ENCODE measurements around the gene TRPC3.
A peak's percentile ranks its signal among the peaks of the same experiment; 100 is the strongest.

TRPC3 gene

GRCh38 chr4:121943941-121944340 is 7.9 kb downstream of the TRPC3 start:
- DNase-seq = no peak

GRCh38 chr4:121939690-121940089 is 12.2 kb downstream of the TRPC3 start:
- no peak for DNase-seq

GRCh38 chr4:121938282-121939092 is 13.4 kb downstream of the TRPC3 start:
- peak; percentile 3 for DNase-seq

GRCh38 chr4:121936101-121936500 is 15.8 kb downstream of the TRPC3 start:
- DNase-seq = peak; percentile 21

- no peak for DNase-seq
These were observed 17.2 kb downstream of the TRPC3 start for GRCh38 chr4:121934635-121935034.

- no peak for DNase-seq
These were observed 19.5 kb downstream of the TRPC3 start for GRCh38 chr4:121932212-121932974.

- no peak for DNase-seq
These were observed 21.6 kb downstream of the TRPC3 start for GRCh38 chr4:121930304-121930703.

- no peak for DNase-seq
These were observed 23.9 kb downstream of the TRPC3 start for GRCh38 chr4:121927948-121928347.

GRCh38 chr4:121926490-121926889 is 25.4 kb downstream of the TRPC3 start:
- DNase-seq = peak; percentile 4

- DNase-seq = no peak
These were observed 28.6 kb downstream of the TRPC3 start for GRCh38 chr4:121923306-121923705.

GRCh38 chr4:121913667-121914066 is 38.2 kb downstream of the TRPC3 start:
- peak; percentile 47 for DNase-seq

- DNase-seq = no peak
These were observed 43.5 kb downstream of the TRPC3 start for GRCh38 chr4:121908346-121908745.

GRCh38 chr4:121900132-121900983 is 51.5 kb downstream of the TRPC3 start:
- DNase-seq = peak; percentile 56

- DNase-seq = no peak
These were observed 53.7 kb downstream of the TRPC3 start for GRCh38 chr4:121898150-121898549.

- DNase-seq = no peak
These were observed 63.7 kb downstream of the TRPC3 start for GRCh38 chr4:121888134-121888533.

GRCh38 chr4:121885115-121885514 is 66.7 kb downstream of the TRPC3 start:
- DNase-seq = no peak

GRCh38 chr4:121881158-121881557 is 70.7 kb downstream of the TRPC3 start:
- no peak for DNase-seq

GRCh38 chr4:121879135-121879534 is 72.7 kb downstream of the TRPC3 start:
- no peak for DNase-seq

GRCh38 chr4:121877041-121877773 is 74.7 kb downstream of the TRPC3 start:
- DNase-seq = peak; percentile 51

GRCh38 chr4:121876070-121876469 is 75.8 kb downstream of the TRPC3 start:
- DNase-seq = no peak

GRCh38 chr4:121875652-121876051 is 76.2 kb downstream of the TRPC3 start:
- peak; percentile 32 for DNase-seq

- DNase-seq = peak; percentile 10
These were observed 78.3 kb downstream of the TRPC3 start for GRCh38 chr4:121873604-121874003.

Data from fibroblast of skin of right quadriceps (primary cell).